LNCAP (cell line): ENCODE data around the gene GPR34.

ENCODE experiments used
- TF ChIP-seq, protein P1 (sequence below): fragments of 450-650 bp; IDR thresholded peaks from 2 replicates; pipeline ENCODE4 v1.5.1; 2017; ENCODE audit warnings: mild to moderate bottlenecking

The GPR34 gene

DNA sequence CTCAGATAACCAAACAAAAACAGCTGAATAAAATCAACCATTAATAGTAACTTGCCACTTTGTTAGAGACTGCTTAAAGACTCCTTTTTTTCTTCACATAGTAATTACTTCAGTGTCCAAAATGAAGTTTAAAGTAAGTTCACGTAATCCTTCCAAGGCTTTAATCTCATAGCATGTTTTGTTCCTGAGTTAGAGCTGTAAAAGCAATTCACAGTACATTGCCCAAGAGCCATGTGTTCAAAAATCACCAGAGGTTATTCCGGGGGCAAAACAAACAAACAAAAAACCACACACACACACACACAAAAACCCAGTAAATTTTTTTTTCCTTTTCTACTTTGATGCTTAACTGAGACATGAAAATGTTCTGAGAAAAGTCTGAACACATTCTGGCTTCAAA, 41.3 kb downstream of the GPR34 start:
- TF ChIP-seq, protein P1, sequence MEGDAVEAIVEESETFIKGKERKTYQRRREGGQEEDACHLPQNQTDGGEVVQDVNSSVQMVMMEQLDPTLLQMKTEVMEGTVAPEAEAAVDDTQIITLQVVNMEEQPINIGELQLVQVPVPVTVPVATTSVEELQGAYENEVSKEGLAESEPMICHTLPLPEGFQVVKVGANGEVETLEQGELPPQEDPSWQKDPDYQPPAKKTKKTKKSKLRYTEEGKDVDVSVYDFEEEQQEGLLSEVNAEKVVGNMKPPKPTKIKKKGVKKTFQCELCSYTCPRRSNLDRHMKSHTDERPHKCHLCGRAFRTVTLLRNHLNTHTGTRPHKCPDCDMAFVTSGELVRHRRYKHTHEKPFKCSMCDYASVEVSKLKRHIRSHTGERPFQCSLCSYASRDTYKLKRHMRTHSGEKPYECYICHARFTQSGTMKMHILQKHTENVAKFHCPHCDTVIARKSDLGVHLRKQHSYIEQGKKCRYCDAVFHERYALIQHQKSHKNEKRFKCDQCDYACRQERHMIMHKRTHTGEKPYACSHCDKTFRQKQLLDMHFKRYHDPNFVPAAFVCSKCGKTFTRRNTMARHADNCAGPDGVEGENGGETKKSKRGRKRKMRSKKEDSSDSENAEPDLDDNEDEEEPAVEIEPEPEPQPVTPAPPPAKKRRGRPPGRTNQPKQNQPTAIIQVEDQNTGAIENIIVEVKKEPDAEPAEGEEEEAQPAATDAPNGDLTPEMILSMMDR = no peak

GRCh38 chrX:41732260-41732659, 43.5 kb downstream of the GPR34 start:
- TF ChIP-seq, protein P1 = no peak

DNA sequence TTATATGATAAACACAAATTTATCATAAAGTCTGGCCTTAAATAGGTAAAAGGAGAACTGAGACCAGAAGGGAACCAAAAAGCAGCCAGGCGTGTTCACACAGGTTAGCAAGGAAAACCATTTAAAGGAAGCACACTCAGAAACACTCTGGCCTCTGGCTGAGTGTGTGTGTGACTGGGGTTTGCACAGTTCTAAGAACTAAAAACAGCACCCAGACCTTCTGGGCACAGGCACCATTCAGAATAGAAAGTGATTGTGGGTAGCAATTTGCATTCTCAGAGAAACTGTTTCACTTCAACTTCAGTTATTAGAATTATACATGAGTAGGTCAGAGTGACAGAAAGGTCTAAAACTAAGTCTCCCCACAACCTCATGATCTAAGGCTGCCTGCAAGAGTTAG, 45.2 kb downstream of the GPR34 start:
- TF ChIP-seq, protein P1 = no peak

DNA sequence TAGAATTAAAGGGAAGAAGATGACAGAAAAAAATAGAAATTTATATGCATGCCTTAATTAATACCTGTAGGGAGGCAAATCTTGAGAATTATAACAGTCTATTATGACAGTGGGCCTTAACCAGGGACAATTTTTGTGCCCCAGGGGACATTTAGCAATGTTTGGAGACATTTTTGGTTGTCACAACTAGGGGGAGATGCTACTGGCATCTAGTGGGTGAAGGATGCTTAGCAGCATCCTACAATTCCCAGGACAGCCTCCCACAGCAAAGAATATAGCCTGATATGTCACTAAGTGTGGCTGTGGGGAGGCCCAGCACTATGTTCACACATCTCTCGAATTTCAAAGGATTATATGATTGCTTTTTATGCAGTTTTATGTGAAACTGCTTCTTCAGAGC, 45.8 kb downstream of the GPR34 start:
- TF ChIP-seq, protein P1 = peak; percentile 32; the same call in 1 of the 2 replicates

DNA sequence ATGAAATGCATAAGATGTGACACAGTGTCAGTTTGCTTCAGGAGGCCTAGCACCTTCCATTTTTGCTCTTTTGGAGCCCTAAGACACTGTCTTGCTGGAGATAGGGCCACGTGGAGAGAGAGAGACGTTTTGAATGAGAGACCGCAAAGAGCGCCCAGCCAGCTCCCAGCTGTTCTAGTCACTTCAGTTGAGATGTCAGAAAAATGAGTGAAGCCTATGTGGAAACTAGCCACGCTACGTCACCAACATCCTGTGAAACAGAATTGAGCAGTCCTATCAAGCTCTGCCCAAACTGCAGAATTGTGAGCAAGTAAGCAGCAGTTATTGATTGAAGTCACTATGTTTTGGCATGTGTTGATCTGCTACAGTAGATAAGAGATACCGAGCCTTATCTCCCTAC, 48.3 kb downstream of the GPR34 start:
- TF ChIP-seq, protein P1 = no peak

DNA sequence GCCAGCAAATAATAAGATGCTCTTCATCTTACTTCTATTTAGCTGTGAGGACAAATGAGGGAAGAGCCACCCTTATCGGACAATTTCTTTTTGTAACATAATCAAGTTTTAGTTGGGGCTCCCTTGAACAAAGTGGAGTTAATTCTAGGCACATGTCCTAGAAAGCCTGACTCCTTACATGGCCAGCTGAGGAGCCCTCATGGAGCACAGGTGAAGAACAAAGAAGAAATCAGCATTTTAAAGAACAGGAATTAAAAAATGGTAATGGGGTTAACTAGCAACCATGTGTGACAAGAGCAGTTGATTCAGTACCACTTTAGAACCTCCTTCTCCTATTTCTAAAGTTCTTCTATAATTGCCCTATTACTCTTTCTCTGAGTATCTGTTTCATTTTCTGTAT, 51.1 kb downstream of the GPR34 start:
- TF ChIP-seq, protein P1 = no peak
